Activated T-cell treated with anti-CD3 and anti-CD28 coated beads for 24 hours (primary cell): ENCODE data around the gene RAE1.
"Not testable (repeated sequence)": the region's sequence is repeated elsewhere in the genome, so short reads cannot be mapped to it uniquely, and the experiment has no call there.

Experiments used
- DNase-seq: peaks from one replicate; pipeline ENCODE4 v3.0.0-alpha.2; 2020; ENCODE audit warnings: low read depth

Gene RAE1

DNA sequence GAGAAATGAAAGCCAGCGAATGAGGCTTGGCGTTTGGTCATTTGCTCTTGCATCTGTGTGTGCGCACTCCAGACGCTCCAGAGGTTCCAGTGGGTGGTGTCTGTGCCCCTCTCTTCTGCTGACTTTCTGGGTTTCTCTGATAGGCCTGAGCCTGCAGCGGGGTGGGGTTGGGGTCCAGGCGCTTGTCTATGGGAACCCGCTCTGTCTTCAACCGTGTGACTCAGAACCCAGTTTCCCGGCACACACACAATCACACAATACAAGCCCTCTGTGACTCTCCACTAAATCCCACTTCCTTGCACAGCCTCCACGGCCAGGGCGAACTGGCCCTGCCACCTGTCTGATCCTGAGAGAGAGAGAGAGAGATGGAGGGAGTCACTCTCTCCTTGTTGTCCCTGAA is 64.7 kb downstream of the RAE1 start:
- DNase-seq, result no peak

- DNase-seq, result no peak
Observed at GRCh38 chr20:57416296-57417022, 65.4 kb downstream of the RAE1 start.

- DNase-seq, result no peak
Observed at GRCh38 chr20:57417051-57417689, 66.1 kb downstream of the RAE1 start.

- no peak for DNase-seq
Observed at GRCh38 chr20:57417830-57418780, 67.0 kb downstream of the RAE1 start.

DNA sequence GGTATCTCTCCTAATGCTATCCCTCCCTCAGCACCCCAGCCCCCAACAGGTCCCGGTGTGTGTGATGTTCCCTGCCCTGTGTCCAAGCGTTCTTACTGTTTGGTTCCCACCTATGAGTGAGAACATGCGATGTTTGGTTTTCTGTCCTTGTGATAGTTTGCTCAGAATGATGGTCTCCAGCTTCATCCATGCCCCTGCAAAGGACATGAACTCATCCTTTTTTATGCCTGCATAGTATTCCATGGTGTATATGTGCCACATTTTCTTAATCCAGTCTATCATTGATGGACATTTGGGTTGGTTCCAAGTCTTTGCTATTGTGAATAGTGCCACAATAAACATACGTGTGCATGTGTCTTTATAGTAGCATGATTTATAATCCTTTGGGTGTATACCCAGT is 68.4 kb downstream of the RAE1 start:
- DNase-seq, result not testable (repeated sequence)

DNA sequence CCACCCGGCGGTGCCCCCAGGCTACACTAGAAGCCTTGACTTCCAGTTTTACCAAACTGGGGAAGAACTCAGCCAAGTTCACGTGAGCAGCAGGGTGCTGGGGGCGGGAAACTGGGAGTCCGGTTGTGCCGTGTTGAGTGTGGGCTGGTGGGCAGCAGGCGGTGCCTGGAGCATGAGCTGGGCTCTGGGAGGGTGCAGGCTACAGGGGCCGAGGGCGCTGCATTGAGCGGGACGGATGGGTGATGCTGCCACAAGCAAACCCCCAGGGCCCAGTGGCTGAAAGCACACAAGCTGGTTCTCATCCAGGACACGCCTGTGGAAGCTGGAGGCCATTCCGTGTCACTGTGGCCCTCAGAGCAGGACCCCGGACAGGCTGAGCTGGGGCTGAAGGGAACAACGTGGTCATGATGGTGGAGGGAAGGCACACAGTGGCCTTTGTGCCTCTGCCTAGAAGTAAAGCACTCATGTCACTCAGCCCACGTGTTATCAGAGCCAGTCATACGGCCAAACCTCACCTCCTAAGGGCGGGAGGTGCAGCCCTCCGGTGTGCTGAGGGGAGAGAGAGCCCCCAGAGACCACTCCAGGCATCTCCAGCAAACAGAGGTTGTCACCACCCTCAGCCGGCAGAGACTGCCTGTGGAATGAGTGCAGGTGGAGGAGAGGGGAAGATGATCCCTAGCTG is 69.7 kb downstream of the RAE1 start:
- no peak for DNase-seq

DNA sequence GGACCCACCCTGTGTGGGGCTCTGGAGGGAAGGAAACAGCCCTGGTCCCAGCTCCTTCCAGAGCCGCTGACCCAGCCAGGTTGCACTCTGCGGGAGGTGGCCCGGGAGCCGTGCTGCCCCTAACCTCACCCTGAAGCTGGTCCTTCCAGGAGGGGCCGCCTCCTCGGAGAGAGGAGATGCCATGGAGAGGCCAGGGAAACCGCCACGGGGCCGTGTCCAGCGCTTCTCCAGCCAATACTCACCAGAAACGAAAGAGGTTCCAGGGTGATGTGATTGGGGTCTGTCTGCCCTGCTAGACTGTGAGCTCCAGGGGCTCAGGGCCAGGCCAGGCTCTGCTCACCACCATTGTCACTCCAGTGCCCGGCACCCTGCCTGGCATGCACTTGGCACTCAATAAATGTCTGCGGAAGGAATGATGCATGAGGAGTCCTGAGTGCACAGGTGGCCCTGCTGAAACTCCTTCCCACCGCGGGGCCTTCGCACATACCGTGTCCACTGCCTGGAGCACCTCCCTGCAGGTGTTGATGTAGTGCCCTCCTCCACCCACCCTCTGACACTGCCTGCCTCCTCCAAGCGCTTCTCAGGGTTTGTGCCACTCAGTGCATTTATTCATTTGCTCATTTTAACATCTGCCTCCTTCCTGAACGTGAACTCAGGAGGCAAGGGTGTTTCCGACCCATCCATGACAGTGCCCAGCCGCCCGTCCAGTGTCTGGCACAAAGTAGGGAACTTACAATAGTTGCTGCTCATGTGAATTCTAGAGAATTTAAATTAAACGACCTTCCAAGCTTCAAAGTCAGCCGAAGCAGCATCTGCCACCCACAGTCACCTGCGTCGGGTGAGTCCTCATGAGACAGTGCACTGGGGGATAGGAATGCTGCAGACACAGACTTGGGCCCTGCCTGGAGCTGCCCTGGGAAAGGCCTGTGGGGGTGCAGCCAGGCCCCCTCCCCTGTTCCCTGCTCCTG is 70.5 kb downstream of the RAE1 start:
- DNase-seq, result no peak

- no peak for DNase-seq
Observed at GRCh38 chr20:57422254-57422653, 71.2 kb downstream of the RAE1 start.

- DNase-seq, result no peak
Observed at GRCh38 chr20:57425150-57426013, 74.3 kb downstream of the RAE1 start.

DNA sequence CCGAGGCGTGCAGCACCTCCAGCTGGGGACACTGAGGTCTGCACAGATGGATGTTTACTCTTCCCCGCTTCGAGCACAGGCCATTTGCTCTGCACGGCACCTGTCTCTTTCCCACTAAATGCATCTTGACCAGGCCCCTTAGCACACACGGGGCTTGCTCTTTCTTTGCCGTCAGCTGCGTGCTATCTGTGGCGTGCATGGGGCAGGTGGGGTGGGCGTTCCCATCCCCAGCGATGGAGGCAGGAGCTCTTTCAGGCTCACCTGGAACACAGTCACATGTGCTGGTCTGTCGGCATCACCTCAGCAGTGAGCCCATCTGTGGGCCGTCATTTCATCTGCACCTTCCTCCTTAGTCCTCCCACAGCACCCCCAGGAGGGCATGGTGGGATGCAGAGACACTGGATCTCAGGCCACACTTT is 75.2 kb downstream of the RAE1 start:
- DNase-seq, result no peak

- DNase-seq, result no peak
Observed at GRCh38 chr20:57426831-57427230, 75.8 kb downstream of the RAE1 start.

DNA sequence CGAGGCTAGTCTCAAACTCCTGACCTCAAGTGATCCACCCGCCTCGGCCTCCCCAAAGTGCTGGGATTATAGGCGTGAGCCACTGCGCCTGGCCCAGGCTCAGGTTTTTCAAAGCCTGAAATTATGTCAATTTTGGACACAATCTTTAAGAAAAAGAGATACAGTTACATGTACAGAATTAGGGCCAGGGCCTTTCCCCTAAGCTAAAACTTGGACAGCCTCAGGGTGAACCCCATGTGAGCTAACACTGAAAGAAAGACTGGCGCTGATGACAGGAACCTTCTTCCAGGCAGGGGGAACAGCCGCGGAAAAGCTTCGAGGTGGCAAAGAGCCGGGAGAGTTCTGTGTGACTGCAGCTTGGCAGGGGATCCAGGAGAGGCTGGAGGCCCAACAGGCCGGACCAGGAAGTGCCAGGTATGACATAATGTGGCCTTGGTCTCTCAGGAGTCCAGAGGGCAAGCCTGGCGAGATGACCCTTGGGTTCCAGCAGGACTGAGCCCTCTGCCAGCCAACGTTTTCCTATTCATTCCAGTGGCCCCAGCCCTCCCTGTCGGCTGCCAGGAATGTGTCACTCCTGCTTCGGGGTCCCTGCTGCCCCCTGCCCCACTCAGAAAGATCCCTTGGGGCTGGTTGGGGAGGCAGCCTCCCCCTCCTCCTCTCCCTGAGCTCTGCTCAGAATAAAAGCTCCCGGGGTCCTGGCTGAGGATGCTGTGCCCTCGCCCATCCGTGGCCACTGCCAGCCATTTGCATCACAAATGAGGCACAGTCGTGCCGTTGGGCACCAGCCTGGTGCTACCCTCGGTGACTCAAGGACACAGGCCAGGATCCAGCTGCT is 77.5 kb downstream of the RAE1 start:
- DNase-seq, result no peak
